NCI-H1105 (cell line): ENCODE data around the gene KCTD21.

Experiments used
- DNase-seq: peaks from one replicate; lab custom pipeline; 2025; lab: John Stamatoyannopoulos, UW

KCTD21 gene

DNA sequence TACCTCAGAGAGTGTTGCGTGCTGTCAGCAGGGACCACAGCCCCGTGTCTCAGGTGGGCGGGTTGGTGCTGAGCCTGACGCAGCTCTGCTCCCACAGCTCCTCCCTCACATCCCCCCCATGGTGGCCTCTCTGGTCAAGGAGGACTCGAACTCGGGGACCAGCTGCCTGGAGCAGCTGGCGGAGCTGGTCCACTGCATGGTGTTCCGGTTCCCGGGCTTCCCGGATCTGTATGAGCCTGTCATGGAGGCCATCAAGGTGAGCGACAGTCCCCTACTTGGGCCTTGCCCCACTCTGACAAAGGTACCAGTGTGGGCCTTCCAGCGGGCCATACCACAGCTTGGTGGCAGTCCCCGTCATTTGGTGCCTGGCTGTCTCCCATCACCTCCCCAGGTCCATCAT is 12.1 kb upstream of the KCTD21 start:
- no peak for DNase-seq

DNA sequence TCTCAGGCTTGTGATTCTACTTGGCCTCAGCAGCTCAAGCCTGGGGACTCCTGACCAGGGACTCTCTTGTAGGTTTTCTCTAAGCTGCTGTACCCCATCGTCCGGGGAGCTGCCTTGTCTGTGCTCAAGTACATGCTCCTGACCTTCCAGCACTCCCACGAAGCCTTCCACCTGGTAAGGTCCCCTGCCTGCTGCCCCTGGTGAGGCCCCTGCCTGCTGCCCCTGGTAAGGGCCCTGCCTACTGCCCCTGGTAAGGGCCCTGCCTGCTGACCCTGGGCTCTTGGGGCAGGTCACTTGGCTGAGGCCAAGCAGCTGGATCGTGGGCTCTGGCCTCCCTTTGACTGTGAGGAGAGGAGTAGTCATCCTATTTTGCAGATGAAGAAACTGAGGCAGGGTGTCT is 11.6 kb upstream of the KCTD21 start:
- DNase-seq = no peak

DNA sequence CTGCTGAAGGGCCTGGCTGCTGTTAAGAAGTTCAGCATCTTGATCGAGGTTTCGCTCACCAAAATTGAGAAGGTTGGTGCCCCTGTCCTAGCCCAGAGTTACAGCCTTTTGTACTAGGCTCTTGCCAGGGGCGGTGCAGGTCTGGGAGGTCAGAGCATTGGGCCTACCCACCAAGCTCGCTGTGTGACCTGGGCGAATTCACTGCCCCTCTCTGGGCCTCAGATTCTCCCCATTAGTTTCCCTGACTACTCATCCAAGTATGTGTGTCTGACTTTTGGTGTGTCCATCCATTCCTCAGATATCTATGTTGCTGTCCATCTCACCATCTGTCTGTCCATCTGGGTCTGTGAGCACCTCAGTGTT is 11.2 kb upstream of the KCTD21 start:
- no peak for DNase-seq

DNA sequence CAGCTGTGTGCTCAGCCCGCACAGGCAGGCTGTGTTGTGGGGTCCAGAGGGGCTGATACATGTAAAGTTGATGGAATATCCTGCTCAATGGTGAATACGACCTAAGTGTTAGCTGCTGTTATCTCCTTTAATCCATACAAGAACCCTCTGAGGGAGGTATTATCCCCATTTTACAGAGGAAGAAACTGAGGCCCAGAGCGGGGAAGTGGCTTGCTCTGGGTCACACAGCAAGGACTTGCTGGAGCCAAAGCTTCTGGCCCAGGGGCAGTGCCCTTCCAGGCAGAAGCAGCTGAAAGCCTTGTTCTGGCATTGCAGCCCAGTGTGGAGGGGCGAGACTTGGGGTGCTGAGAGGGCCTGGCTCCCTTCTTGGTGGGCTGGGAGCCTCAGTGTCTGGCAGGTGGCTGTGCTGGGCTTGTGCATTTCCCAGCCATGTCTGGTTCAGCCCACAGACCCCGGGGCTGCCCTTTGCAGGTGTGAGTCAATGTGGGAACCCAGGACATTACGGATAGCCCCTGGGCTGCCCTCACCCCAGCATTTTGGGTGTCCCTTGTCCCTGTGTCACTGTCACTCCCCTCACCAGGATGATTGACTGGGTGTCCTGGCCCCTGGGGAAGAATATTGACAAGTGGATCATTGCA is 10.7 kb upstream of the KCTD21 start:
- DNase-seq = no peak

DNA sequence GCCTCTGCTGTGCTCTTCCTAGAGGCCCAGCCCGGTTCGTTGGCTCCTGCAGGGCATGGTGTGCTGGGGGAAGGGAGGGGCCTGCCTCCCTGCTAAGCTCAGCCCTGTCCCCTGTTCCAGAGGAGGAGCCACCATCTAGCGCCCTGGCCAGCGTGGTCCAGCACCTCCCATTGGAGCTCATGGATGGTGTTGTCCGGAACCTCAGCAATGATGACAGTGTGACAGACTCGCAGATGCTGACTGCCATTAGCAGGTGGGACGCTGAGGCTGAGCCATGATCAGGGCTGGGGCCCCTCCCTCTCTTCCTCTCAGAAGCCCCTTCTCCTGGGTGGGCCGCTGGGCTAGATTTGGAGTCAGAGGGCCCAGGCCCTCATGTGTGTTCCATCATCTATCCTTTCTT is 9.4 kb upstream of the KCTD21 start:
- DNase-seq = no peak

- DNase-seq = no peak
These were observed 8.2 kb upstream of the KCTD21 start for GRCh38 chr11:78196661-78197091.

- DNase-seq = no peak
These were observed 7.6 kb upstream of the KCTD21 start for GRCh38 chr11:78195917-78196560.

GRCh38 chr11:78194490-78194889 is 6.1 kb upstream of the KCTD21 start:
- no peak for DNase-seq

DNA sequence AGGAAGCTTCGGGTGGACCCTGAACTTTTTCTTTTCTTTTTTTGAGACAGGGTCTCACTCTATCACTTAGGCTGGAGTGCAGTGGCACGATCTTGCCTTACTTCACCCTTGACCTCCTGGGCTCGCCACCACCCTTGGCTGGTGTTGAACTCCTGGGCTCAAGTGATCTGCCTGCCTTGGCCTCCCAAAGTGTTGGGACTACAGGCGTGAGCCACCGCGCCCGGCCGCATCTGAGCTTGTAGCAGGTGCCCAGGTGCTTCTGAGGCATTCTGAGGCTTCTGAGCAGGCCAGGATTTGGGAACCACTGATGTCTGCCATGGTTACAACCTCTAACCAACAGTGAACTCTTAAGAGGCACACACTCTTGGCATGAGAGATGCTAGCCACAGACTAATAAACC is 5.4 kb upstream of the KCTD21 start:
- no peak for DNase-seq

- DNase-seq = no peak
These were observed 4.5 kb upstream of the KCTD21 start for GRCh38 chr11:78192911-78193351.

DNA sequence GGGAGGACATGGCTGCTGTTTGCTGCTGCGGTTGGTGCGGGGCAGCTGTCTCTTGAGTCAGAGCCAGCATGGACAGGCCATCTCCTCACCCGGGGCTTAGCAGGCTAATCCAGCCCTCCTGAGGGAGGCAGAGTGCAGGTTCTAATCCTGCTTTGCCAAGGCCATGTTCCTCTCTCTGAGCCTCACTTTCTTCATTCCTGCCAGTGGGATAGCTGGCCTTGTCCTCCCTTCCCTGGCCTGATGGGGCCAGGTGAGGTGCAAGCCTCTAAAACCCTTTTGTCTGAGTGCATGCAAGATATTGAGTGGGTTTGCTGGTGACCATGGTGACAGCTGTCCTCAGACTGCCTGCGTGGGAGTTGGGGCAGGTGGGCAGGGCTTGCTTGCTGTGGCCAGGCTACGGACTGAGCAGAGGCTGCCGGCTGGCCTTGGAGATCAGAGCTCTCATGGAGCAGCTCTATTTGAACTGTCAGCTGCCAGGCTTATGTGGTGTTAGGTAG is 3.8 kb upstream of the KCTD21 start:
- no peak for DNase-seq

DNA sequence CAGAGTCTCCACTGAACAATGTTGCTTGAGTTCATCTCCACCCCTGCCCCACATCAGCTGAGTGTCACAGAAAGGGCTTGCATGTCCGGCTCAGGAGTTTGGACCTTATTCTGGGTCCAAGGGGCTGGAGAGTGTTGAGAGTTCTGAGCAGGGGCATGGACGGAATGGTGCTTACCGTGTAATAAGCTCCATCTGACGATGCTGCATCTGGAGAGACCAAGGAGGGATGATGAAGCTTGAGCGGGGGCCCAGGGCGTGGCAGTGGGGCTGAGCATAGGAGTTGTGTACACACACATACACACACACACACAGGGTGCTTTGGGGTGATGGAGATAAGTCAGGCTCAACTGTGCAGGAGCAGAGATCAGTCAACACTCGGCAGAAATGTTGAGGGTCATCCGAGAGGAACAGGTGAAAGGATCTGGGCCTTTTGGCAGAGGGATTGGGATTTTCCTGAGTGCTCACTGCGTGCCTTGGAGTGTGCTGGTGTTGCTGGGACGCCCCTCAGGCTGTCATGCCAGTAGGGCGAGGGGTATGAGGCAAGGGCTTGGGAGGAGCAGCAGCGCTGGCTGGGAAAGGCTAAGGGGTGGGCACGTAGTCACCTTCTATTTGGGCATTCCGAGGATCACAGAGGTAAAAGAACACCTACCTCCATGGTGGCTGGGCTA is 2.6 kb upstream of the KCTD21 start:
- DNase-seq = no peak

GRCh38 chr11:78190374-78190773 is 1.9 kb upstream of the KCTD21 start:
- no peak for DNase-seq

- DNase-seq = no peak
These were observed 1.4 kb upstream of the KCTD21 start for GRCh38 chr11:78189851-78190250.

GRCh38 chr11:78189174-78189724 is 823 bp upstream of the KCTD21 start:
- no peak for DNase-seq

- no peak for DNase-seq
These were observed 800 bp downstream of the KCTD21 start for GRCh38 chr11:78187366-78188285.

GRCh38 chr11:78181185-78181584 is 7.2 kb downstream of the KCTD21 start:
- DNase-seq = no peak

GRCh38 chr11:78180751-78181150 is 7.7 kb downstream of the KCTD21 start:
- no peak for DNase-seq

DNA sequence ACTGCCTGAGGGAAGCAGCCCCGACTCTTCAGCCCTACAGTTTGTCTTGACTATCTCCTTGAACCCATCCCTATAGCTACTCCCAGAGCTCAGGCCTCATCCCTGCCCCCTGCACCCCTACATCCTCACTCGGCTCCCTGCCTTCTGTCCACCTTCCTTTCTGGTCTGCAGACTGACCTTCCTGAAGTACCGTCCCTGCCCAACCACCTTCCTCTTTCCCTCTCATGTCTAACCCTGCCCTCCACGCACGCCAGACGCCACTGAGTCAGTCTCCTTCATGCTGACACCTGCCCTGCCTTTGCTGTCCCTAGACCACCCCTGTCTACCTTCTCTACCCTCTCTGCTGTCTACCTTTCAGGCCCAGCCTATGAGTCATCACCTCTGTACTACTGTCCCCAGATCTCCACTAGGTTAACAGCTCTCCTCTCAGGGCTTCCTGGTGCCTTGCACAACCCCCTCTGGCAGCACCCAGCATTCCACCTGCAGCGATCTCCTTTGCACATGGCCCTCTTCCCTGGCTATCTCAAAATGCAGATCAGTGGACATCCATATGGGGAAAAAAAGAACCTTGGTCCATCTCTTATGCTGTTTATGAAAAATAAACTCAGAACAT is 8.9 kb downstream of the KCTD21 start:
- DNase-seq = no peak

DNA sequence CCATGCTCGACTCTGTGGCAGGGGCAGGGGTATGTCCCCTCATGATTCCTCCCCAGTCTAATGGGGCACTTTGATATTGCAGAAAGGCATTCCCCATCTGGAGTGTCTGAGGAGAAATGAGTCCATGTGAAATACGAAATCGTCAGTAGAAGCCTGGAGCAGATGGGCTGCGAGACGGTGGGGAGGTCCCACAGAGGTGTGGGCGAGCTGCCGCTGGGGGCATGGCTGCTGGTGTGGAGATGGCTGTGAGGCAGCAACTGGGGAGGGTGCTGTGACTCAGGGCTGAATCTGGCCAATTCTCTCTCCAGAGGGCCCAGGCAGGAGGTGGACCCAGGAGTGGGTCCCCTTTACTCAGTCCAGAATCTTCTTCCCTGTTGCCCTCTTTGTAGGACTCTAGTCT is 11.2 kb downstream of the KCTD21 start:
- DNase-seq = no peak

DNA sequence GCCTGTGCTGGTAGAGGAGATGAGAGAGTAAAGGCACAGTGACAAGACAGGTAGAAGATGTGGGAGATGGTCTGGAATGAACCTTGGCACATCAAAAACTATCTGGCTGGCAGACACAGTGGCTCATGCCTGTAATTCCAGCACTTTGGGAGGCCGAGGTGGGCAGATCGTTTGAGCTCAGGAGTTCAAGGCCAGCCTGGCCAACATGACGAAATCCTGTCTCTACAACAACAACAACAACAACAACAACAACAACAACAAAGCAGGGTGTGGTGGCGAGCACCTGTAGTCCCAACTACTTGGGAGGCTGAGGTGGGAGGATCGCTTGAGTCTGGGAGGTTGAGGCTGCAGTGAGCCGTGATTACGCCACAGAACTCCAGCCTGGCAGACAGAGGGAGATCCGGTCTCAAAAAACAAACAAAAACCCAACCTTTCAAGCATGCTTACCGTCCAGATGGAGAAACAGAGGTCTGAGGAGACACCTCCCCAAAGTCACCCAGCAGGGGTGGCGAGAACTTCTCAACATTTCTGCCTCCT is 11.8 kb downstream of the KCTD21 start:
- DNase-seq = no peak
